GM18526 (cell line): ENCODE results near the gene LCLAT1.

Experiments used
- POLR2A ChIP-seq: IDR thresholded peaks from 3 replicates; pipeline ENCODE4 v1.6.1; 2011; ENCODE audit not compliant: insufficient read length; ENCODE audit errors: extremely low read depth

The LCLAT1 gene

DNA sequence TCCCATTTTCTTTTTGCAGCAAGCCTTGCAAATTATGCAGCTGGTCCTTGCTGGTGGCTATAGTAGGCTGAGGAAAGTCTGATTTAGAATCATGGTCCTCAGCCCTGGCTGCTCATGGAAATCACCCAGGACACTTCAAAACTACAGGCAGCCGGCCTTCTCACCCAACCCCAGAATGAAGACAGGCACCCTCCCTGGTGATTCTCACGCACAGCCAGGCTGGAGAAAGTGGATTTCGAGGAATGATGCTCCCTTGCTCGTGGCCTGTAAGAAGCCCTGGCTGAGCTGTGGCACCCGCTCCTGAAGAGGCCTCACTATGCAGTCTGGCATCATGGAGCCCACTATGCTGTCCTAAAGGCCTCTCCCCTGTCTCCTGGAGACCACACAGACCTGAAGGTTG, 202.8 kb downstream of the LCLAT1 start:
- no peak for TF ChIP-seq POLR2A

DNA sequence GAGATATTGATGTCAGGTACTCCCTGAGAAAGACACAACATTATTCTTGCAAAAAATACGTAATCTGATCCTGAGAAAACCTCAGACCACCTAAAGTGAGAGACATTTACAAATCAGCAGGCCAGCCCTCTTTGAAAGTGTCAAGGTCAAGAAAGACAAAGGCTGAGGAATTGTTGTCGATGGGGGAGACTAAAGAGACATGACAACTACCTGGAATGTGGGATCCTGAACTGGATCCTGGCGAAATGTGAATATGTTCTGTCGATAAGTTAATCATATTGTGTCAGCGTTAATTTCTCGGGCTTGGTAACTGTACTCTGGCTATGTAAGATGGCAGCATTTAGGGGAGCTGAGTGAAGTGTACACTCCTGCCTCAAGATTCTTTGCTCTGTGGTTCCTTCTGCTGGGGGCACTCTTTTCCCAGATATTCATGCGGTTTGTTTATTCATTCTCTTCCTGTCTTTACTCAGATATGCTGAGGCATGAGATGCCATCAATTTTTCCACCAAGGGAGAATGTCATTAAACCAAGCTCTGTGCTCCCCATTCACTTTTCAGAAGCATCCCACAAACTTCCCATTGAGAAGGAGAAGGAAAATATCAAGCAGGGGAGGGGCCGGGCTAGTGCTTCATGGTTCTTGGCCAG, 205.3 kb downstream of the LCLAT1 start:
- TF ChIP-seq POLR2A, result no peak

DNA sequence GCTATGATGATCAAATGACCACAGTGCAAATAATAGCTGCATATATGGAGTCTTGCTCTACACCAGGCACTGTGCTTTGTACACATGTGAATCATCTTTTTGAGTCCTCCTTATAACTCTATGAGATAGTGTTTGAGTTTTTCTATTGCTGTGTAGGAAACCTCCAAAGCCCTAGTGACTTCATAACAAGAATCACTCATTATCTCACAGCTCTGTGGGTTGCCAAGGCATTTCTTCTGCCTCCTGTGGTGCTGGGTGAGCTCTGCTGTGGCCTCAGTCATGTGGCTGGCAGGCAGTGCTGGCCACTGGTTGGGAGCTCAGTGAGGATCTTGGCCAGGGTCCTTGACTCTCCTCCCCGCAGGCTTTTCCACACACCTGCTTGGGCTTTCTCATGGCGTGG, 206.8 kb downstream of the LCLAT1 start:
- TF ChIP-seq POLR2A, result no peak

DNA sequence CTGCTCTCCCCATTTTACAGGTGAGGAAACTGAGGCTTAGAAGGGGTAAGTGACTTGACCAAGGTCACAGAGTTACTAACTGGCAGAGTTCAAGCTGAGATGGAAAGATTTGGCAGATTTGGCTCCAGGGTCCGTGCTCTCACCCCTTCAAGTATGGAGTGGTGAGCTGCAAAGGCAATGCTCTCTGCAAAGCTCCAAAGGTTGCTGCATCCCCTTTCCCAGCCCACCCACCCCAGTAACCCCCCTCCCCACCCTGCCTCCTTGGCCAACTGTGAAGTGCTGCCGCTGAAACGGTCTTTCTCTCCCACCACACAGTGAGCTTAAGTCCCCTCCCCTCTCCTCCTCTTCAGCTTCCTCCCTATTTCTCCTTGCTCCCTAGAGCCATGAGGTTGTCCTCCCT, 207.4 kb downstream of the LCLAT1 start:
- TF ChIP-seq POLR2A, result no peak

DNA sequence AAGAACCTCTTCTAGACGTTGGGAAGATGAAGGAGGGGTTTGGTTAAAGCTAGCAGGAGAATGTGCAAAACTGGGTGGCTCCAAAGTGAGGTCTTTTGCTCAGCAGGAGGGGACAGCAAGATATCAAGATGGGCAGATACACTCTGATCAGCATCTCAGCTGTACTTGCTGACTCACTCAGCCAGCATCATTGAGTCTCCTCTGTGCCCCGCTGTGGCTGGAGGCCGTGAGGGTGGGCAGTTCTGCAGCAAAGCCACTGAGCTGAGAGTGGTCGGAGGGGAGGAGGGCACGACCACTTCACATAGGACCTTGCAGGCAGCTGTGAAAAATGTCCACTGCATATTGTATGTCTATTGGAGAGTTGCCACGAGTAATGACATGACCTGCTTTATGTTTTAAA, 208.2 kb downstream of the LCLAT1 start:
- TF ChIP-seq POLR2A, result no peak

DNA sequence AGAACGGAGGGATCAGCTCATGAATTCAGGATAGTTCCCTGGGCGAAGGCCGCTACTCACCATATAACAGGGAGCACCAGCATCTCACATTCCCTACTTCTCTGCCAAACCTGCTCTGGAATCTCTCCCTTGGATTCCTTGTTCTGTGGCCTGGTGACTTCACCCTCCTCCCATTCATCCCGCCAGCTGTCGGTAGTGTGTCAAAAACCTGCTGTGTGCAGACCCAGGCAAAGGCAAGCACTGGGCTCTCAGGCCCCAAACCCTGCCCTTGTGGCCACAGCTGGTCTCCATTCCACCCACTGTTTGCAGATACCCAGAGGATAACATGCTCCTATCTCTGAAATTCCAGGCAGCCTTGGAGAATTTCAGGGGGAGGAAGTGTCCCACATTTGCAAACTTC, 208.6 kb downstream of the LCLAT1 start:
- TF ChIP-seq POLR2A, result no peak

DNA sequence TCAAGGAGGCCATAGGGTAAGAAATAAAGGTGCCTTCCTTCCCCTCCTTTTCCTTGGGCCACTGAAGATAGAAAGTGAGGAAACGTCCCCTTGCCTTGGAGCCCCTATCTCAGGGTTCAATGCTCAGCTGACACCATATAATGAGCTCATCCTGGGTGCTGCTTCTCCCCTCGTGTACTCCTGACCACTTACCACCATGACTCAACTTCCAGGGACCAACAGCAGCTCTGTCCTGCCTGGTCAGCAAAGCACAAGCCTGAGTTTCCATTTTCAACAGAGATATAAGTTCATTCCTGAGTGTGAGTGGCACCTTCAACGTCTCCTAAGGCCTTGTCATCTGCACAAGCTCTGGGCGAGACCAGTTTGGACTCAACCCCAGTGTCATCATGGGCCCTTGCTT, 209.0 kb downstream of the LCLAT1 start:
- TF ChIP-seq POLR2A, result no peak

DNA sequence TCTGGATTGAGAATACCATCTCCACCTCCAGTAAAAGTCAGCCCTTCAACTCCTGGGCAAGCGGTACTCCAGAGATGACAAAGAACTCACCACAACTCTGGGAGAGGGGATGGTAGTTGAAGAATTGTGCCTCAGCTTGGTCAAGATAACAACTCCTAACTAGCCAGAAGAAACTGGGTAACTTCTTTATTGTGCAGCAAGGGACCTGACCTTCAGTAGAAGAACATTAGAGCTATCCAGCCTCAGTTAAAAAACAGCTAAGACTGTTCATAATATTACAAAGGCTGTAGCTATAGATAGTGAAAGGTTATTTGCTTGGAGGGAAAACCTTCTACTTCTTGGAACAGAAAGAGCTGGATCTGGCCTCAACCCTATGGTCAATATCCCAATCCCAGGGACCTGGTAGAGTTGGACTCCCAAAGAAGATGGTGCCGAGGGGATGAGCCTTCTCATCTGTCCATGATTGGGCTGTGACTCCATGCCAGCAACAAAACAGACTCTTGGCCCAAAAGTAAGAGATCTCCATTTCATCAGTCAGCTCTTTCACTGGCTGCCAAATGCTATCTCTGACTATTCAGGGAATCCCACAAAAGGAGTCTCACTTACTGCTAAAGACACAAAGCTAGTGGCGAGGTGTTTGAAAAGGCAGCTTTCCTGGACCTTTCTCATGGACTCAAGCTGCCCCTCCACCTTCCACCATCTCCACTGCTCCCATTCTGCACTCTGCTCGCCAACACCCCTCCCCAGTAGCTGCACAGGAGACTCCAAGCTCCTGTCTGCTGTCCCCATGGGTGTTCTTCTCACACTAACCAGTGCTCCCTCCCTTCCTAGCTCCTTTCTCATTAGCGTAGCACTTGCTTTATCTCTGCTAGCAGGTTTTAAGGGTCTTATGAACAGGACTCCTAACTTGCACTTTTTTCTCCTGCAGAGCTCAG, 214.4 kb downstream of the LCLAT1 start:
- no peak for TF ChIP-seq POLR2A

DNA sequence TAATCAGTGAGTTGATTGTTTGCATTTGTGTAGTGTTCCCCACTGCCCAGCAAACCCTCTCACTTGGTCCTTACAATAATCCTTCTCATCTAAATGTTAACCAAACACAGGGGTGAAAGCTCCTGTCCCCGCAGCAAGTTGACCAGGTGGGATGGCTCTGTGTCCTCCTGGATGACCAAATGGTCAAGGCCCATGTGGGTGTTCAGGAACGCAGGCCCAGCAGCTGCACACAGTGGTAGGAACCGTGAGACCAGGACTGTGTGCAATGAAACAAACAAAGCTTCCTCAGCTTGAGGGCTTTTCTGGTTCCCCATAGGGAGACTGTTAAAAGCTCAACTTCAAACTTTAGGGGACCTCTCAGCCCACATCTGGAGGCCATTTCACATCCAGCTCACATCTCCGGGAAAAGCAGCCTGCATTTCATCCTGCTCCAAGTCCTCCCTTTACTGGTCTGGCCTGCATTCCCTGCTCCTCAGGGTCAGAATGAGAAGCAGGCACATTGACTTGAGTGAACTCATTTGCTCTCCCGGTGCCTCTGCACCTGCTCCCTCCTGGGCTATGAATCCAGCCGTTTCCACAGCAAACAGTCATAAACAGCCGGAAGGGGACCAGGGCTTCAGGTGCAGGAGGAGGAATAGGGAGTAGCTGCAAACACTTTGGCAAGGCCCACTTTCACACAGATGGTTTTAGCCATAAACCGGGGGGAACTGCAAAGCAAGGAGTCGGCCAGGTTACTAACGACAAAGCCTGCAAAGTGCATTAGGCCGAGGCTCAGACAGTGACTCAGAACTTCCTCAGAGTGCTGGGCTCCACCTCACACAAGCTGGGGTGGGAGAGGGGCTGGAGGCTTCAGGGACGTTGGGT, 215.5 kb downstream of the LCLAT1 start:
- no peak for TF ChIP-seq POLR2A

DNA sequence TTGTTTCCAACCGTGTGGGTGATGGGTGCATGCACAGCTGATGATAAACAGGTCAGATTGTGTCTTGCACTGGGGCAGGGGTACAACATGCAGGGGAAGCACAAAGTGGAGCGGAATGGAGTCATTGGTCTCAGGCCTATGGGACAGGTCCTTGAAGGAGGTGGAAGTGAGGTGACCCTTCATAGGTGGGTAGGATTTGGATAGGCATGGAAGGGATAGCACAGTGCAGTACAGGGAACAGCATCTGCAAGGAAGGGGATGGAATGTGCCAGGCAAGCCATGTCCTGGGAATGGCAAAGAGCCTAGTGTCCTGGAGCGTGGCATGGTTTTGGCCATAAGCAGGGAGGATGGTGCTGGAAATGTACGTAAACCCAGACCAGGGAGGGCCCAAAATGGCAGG, 216.3 kb downstream of the LCLAT1 start:
- no peak for TF ChIP-seq POLR2A

DNA sequence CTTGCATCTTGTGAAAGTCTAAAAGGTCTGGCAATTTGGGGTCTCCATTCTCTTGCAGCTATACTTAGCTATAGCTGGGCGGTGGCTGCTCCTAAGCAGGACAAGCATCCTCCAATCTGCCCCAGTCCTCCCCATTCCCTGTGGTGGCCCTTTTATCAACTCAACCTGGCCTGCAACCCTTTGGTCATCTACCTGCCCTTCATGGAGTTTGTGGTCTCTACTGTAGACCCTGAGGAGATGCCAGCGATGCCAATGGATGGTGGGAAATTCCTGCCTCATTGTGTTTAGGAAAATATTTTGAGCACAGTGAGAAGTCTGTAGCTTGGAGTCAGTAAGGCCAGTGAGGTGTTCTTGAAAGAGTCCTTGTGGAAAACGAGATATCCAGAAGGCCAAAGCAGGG, 216.8 kb downstream of the LCLAT1 start:
- TF ChIP-seq POLR2A, result no peak

DNA sequence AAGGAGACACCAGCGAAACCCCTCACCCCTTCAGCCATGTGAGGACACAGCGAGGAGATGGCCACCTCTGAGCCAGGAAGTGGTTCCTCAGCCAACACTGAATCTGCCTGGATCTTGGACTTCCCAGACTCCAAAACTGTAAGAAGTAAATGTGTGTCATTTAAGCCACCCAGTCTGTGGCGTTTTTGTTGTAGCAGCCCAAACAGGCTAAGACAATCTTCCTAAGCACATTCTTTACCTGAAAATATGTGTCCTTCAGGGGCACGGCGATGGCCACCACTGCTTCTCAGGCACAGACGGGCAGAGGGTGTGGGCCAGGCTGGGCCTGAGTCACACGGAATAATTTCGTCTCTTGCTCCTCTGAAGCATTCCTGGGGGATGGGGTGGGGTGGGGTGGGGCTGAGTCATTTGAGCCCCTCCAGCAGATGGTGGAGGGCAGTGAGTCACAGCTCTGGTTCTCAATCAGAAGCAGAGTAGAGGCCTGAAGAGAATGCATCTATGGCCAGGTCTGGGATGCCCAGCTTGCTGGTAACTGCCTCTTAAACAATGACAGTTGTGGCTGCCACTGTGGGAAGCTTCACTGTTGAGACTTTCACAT, 217.8 kb downstream of the LCLAT1 start:
- no peak for TF ChIP-seq POLR2A

DNA sequence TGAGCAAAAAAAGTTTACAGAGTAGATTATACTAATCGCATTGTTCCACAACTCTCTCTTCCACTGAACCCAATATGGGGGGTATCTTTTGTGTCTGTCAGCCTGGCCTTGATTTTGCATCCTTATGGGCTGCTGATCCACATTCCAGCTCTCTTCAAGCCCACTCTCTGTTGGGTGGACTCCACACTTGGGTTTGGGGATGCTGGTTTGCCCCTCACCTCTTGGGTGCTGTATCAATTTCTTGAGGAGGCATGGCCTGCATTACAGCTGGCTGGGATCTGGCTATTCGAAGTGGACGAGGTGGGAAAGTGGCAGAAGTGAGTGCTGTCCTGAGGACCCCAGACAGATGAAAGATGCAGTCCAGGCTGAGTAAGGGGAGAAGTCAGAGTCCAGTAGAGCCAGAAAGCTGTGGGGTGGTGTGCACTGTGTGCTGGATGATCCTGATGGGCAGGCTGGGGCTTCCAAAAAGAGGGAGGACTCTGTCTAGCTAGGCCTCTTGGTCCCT, 218.8 kb downstream of the LCLAT1 start:
- TF ChIP-seq POLR2A, result no peak

DNA sequence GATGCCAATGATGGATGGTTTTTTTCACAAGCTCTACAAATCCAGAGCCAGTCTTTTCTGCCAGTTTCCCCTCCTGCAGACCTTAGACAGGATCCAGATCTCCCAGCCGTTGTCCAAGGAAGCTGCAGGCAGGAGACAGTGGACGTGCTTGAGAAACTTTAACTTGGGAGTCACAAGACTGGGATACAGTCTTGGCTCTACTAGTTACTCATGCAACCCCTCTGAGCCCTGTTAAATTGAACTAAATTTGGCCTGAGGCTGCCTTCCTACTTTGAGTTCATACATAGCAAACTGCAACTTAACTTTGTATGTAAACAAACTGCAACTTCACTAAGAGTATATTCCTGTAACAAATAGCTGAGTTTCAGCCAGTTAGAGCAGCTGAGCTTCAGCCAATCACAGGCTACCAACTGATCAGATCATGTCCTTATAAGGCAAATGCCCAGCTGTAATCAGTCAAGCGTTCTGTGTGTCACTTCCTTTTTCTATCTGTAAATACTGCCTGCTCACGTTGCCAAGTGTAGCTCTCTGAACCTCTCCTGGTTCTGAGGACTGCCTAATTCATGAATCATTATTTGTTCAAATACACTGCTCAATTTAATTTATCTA, 219.3 kb downstream of the LCLAT1 start:
- no peak for TF ChIP-seq POLR2A

DNA sequence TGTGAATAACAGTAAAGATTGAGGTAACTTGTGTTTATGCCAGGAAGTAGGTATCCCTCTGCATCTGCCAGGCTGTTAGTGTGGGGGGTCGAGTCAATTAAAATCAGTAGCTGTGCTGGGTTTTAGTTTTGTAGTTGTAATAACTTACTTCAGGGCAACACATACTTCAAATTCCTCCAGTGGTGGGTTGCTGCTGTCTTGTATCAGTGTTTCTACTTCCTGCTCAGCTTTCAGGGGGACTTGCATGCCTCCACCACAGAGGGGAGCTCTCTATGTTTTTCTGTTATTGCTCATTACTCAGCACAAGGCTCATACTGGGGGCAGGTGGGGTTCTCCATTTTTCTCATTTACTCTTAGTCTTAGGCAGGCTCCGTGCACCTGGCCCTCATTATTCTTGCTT, 223.4 kb downstream of the LCLAT1 start:
- TF ChIP-seq POLR2A, result no peak
